Liver (tissue), 9 donors: Measurements from ENCODE around the gene NEK7. TPM values are rescaled to one million over a fixed set of nuclear protein-coding genes. Genes with fewer than 3 reads are reported as not detected.

ENCODE experiments used
- DNase-seq: peaks from one replicate; pipeline ENCODE4 v3.0.0-alpha.2; 2017; ENCODE audit warnings: low spot score
- H3K27ac ChIP-seq, 2 donors: one replicate each; pipeline ENCODE4 v1.7.0; 2013; ENCODE audit warnings: inconsistent platforms in 2 of 2, low read length in 2 of 2, control low read depth in 1 of 2, low read depth in 1 of 2, mild to moderate bottlenecking in 1 of 2
- H3K27me3 ChIP-seq, 4 donors: one replicate each; pipeline versions ENCODE4 v1.6.1 to v1.7.0; 2013; ENCODE audit warnings: low read length in 3 of 4, inconsistent platforms in 1 of 4, mild to moderate bottlenecking in 1 of 4, moderate library complexity in 1 of 4; ENCODE audit not compliant: control insufficient read depth in 4 of 4, insufficient read depth in 4 of 4
- H3K36me3 ChIP-seq, 4 donors: one replicate each; pipeline versions ENCODE4 v1.6.1 to v1.7.0; 2013; ENCODE audit warnings: low read length in 3 of 4, mild to moderate bottlenecking in 3 of 4, low read depth in 1 of 4, moderate library complexity in 1 of 4; ENCODE audit not compliant: control insufficient read depth in 4 of 4, insufficient read depth in 3 of 4
- H3K4me1 ChIP-seq, 4 donors: one replicate each; pipeline versions ENCODE4 v1.6.1 to v1.7.0; 2013; ENCODE audit warnings: low read length in 3 of 4, mild to moderate bottlenecking in 3 of 4, moderate library complexity in 1 of 4; ENCODE audit not compliant: control insufficient read depth in 4 of 4, insufficient read depth in 4 of 4
- H3K4me3 ChIP-seq, 3 donors: one replicate each; pipeline versions ENCODE4 v1.6.1 to v1.7.0; 2013; ENCODE audit warnings: low read length in 3 of 3, control low read depth in 1 of 3, low read depth in 1 of 3, mild to moderate bottlenecking in 1 of 3
- H3K9ac ChIP-seq, 2 donors: one replicate each; pipeline ENCODE4 v1.7.0; 2013; ENCODE audit warnings: low read length in 2 of 2, mild to moderate bottlenecking in 2 of 2, moderate library complexity in 2 of 2, control low read depth in 1 of 2, low read depth in 1 of 2
- H3K9me3 ChIP-seq, 4 donors: one replicate each; pipeline versions ENCODE4 v1.6.1 to v1.7.0; 2013; ENCODE audit warnings: low read length in 3 of 4; ENCODE audit not compliant: control insufficient read depth in 4 of 4
- ATF3 ChIP-seq: IDR thresholded peaks from 2 replicates; pipeline ENCODE4 v1.6.1; 2016; ENCODE audit warnings: antibody characterized with exemption
- CTCF ChIP-seq: fragments of 150-350 bp; IDR thresholded peaks from 2 replicates; pipeline ENCODE4 v1.5.1; 2017; ENCODE audit warnings: improper control_type of control experiment, low read depth, low read length; ENCODE audit not compliant: missing input control
- EGR1 ChIP-seq, 2 donors: IDR thresholded peaks; 2 replicates each; pipeline ENCODE4 v1.6.1; 2016 to 2018; ENCODE audit warnings: antibody characterized with exemption in 2 of 2, low read depth in 2 of 2
- FOXA1 ChIP-seq: IDR thresholded peaks from 2 replicates; pipeline ENCODE4 v1.6.1; 2016; ENCODE audit warnings: antibody characterized with exemption
- FOXA2 ChIP-seq: IDR thresholded peaks from 2 replicates; pipeline ENCODE4 v1.6.1; 2016; ENCODE audit warnings: antibody characterized with exemption
- HNF4A ChIP-seq, 2 donors: conservative IDR thresholded peaks; 2 replicates each; pipeline ENCODE4 v1.6.1; 2016; ENCODE audit warnings: antibody characterized with exemption in 2 of 2, mild to moderate bottlenecking in 2 of 2
- JUND ChIP-seq, 2 donors: IDR thresholded peaks; 2 replicates each; pipeline ENCODE4 v1.6.1; 2016; ENCODE audit warnings: antibody characterized with exemption in 2 of 2
- RAD21 ChIP-seq, 2 donors: IDR thresholded peaks; 2 replicates each; pipeline ENCODE4 v1.6.1; 2016; ENCODE audit warnings: antibody characterized with exemption in 2 of 2, mild to moderate bottlenecking in 2 of 2
- YY1 ChIP-seq: IDR thresholded peaks from 2 replicates; pipeline ENCODE4 v1.6.1; 2016; ENCODE audit warnings: antibody characterized with exemption, mild to moderate bottlenecking
- ZBTB33 ChIP-seq: IDR thresholded peaks from 2 replicates; pipeline ENCODE4 v1.6.1; 2016; ENCODE audit warnings: antibody characterized with exemption
- WGBS: extraction: QIAGEN DNeasy Blood & Tissue Kit; methylation state at CpG from one replicate; pipeline ENCODE4 v1.1.7; 2013; 5-methylcytosine and 5-hydroxymethylcytosine counted together
- polyA plus RNA-seq, 2 donors: library from polyadenylated mRNA; stranded (reverse) in 1 of 2; unstranded in 1 of 2; fragments of 200-250 nt in 1 of 2; fragments of >200 nt in 1 of 2; fragmentation: Nextera tagmentation in 1 of 2; extraction: Ambion mirVana in 1 of 2; gene quantifications; one replicate each; pipeline versions ENCODE4 v1.2.1 to v1.2.3, GENCODE V29; 2013 to 2015
- total RNA-seq, 2 donors: library from RNA; depleted of rRNA; stranded (reverse); fragments of >200 nt; gene quantifications; one replicate each; pipeline ENCODE4 v1.2.3, GENCODE V29; 2014
- donor health status: healthy.
- donor health status: healthy.
- donor health status: healthy.
- donor health status: healthy.
- donor health status: healthy.

Gene NEK7
- total and polyA plus RNA-seq, 4 donors: 9.2 to 34.4 (median 20.2) TPM

- TF ChIP-seq CTCF (peak; percentile 52), RAD21 (IDR thresholded peaks at IDR 0.05) (peak; percentile 71 to 76), YY1 (no peak)
- H3K27me3 ChIP-seq: peaks cover 0 to under 1% (median 0%) of the 10 kb centered on the region in 4 donors
- H3K9ac ChIP-seq: no peak overlapping the region
- H3K36me3 ChIP-seq: no peaks in the 10 kb centered on the region
- no peaks in the 10 kb centered on the region for H3K9me3 ChIP-seq
- peaks cover 0 to 7% (median 1%) of the 10 kb centered on the region in 4 donors for H3K4me1 ChIP-seq
- no peak overlapping the region for H3K4me3 ChIP-seq
- no peak overlapping the region for H3K27ac ChIP-seq
- 37% methylated on average over 6 of the region's 6 CpGs for WGBS
- DNase-seq: no peak
Observed at GRCh38 chr1:198359024-198359653, 202.3 kb downstream of the NEK7 start.

DNA sequence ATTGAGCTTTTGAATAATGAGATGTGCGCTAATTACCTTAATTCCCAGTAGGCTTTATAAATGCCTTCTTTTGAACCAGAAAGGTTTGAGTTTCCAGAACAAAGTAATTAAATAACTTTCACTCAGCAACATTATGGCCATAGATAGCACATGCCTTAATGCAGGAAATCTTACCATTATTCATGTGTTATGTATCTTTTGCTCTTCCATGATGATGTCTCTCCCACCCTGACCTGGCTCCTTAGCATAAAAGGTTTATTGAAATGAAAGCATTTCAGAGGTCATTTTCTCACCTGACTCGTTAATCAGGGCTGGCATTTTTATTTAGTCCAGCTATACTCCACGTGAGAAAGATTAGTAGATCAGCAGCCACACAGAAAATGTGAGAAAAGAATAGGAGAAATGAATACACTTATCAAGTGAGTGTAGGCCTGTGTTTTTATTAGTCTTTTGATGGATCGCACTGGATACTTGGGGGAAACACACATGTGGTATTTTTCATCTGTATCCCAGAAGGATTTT, 203.5 kb downstream of the NEK7 start:
- Histone ChIP-seq H3K36me3 (no peaks in the 10 kb centered on the region), H3K27ac (no peak overlapping the region), H3K9me3 (no peaks in the 10 kb centered on the region), H3K4me3 (no peak overlapping the region), H3K4me1 (peaks cover 0 to 7% (median 1%) of the 10 kb centered on the region in 4 donors), H3K9ac (no peak overlapping the region), H3K27me3 (no peaks in the 10 kb centered on the region)
- TF ChIP-seq ZBTB33 (no peak), RAD21 (IDR thresholded peaks at IDR 0.05) (no peak), HNF4A (conservative IDR thresholded peaks at IDR 0.05) (no peak), JUND (IDR thresholded peaks at IDR 0.05) (no peak), FOXA2 (no peak), YY1 (no peak), EGR1 (IDR thresholded peaks at IDR 0.05; ENCODE audit: low read depth in 2 of 2) (no peak), CTCF (no peak), FOXA1 (no peak)
- no peak for DNase-seq
- 94% methylated on average over 4 of the region's 4 CpGs for WGBS

DNA sequence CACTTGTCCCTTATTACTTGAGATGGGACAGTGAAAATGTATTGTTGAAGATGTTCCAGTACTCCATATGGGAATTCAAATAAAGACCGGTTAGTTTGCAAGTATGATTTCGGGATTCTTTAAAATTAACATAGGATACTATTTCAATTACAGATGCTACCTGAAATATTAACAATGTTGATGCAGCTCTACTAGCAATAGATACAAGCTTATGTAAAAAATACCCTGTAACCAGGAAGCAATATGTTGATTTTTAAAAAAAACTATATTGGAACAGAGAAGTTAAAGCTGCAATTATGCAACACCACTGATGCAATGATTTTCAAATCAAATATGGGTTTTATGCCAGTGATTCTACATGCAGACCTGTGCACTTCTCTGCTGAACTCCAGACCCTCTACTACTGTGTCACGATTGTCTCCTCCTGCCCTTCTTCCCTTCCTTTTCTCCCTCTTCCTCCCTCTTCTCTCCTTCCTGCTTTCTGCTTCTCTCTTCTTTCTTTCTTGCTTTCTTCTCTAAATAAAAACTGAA, 204.5 kb downstream of the NEK7 start:
- Histone ChIP-seq H3K4me1 (peaks cover 0 to 7% (median 1%) of the 10 kb centered on the region in 4 donors), H3K36me3 (no peaks in the 10 kb centered on the region), H3K9ac (no peak overlapping the region), H3K4me3 (no peak overlapping the region), H3K27ac (no peak overlapping the region), H3K9me3 (no peaks in the 10 kb centered on the region), H3K27me3 (no peaks in the 10 kb centered on the region)
- DNase-seq: no peak
- 70% methylated on average over 3 of the region's 3 CpGs for WGBS
- TF ChIP-seq HNF4A (conservative IDR thresholded peaks at IDR 0.05): peak; percentile 12 to 34
- TF ChIP-seq ATF3: peak; percentile 59
- TF ChIP-seq FOXA1: no peak
